ENCODE results near the gene ABCD4.

- TF ChIP-seq CTCF (IDR thresholded peaks at IDR 0.05; ENCODE audit: insufficient read depth, low read length, poor library complexity, severe bottlenecking) = no peak
- no peak for TF ChIP-seq EZH2phosphoT487 (conservative IDR thresholded peaks at IDR 0.05; ENCODE audit: low read length)
Observed at GRCh38 chr14:74267588-74267987, 35.1 kb downstream of the ABCD4 start.
